ENCODE data around the gene NKG7.
A peak's percentile ranks its signal among the peaks of the same experiment; 100 is the strongest.

NKG7 gene

GRCh38 chr19:51324167-51324481 lies 48.3 kb downstream of the NKG7 start:
- H3K4me2 ChIP-seq (ENCODE audit: insufficient read depth, low read length): no peak overlapping the region
- H3K27ac ChIP-seq (ENCODE audit: low read length): no peak overlapping the region
- no peaks in the 10 kb centered on the region for H3K4me1 ChIP-seq (ENCODE audit: insufficient read depth, low read length)
- H4K20me1 ChIP-seq (ENCODE audit: insufficient read depth, low read length): peaks cover 3% of the 10 kb centered on the region; the same call in 1 of the 2 replicates
- no peaks in the 10 kb centered on the region for H3K79me2 ChIP-seq (ENCODE audit: insufficient read depth, low read length)
- no peaks in the 10 kb centered on the region for H3K27me3 ChIP-seq (ENCODE audit: insufficient read depth, low read length, poor library complexity)
- ATAC-seq (ENCODE audit: insufficient read depth, low read depth): no peak
- H3K9me3 ChIP-seq (ENCODE audit: insufficient read depth, low read length, severe bottlenecking): no peaks in the 10 kb centered on the region
- H2AFZ ChIP-seq (ENCODE audit: low read depth, low read length): no peak overlapping the region
- TF ChIP-seq CTCF (IDR thresholded peaks at IDR 0.05; ENCODE audit: borderline replicate concordance, extremely low read depth, low read length, poor library complexity, severe bottlenecking) (no peak), EZH2 (IDR thresholded peaks at IDR 0.05; ENCODE audit: borderline replicate concordance, low read depth, low read length, severe bottlenecking) (no peak)
- H3K36me3 ChIP-seq (ENCODE audit: insufficient read depth, low read length): no peaks in the 10 kb centered on the region
- no peak for DNase-seq
- H3K4me3 ChIP-seq (ENCODE audit: low read depth in 1 of 2, low read length in 2 of 2): no peak overlapping the region
- H3K9ac ChIP-seq (ENCODE audit: low read depth, low read length): no peak overlapping the region

- no peaks in the 10 kb centered on the region for H3K36me3 ChIP-seq (ENCODE audit: insufficient read depth, low read length)
- no peak for TF ChIP-seq CTCF (IDR thresholded peaks at IDR 0.05; ENCODE audit: borderline replicate concordance, extremely low read depth, low read length, poor library complexity, severe bottlenecking)
- no peak for TF ChIP-seq EZH2 (IDR thresholded peaks at IDR 0.05; ENCODE audit: borderline replicate concordance, low read depth, low read length, severe bottlenecking)
- ATAC-seq (ENCODE audit: insufficient read depth, low read depth) (peak; percentile 31; the same call in 2 of the 3 replicates), DNase-seq (no peak)
- no peaks in the 10 kb centered on the region for H3K9me3 ChIP-seq (ENCODE audit: insufficient read depth, low read length, severe bottlenecking)
- peaks cover 3% of the 10 kb centered on the region; the same call in 1 of the 2 replicates for H4K20me1 ChIP-seq (ENCODE audit: insufficient read depth, low read length)
- no peak overlapping the region for H3K4me3 ChIP-seq (ENCODE audit: low read depth in 1 of 2, low read length in 2 of 2)
- no peaks in the 10 kb centered on the region for H3K27me3 ChIP-seq (ENCODE audit: insufficient read depth, low read length, poor library complexity)
- H3K79me2 ChIP-seq (ENCODE audit: insufficient read depth, low read length): no peaks in the 10 kb centered on the region
- H3K4me2 ChIP-seq (ENCODE audit: insufficient read depth, low read length): no peak overlapping the region
- no peaks in the 10 kb centered on the region for H3K4me1 ChIP-seq (ENCODE audit: insufficient read depth, low read length)
- H3K27ac ChIP-seq (ENCODE audit: low read length): no peak overlapping the region
- no peak overlapping the region for H2AFZ ChIP-seq (ENCODE audit: low read depth, low read length)
- H3K9ac ChIP-seq (ENCODE audit: low read depth, low read length): no peak overlapping the region
Observed at GRCh38 chr19:51323481-51324166, 48.8 kb downstream of the NKG7 start.

GRCh38 chr19:51321799-51322198 lies 50.7 kb downstream of the NKG7 start:
- no peak for TF ChIP-seq EZH2 (IDR thresholded peaks at IDR 0.05; ENCODE audit: borderline replicate concordance, low read depth, low read length, severe bottlenecking)
- no peak for TF ChIP-seq CTCF (IDR thresholded peaks at IDR 0.05; ENCODE audit: borderline replicate concordance, extremely low read depth, low read length, poor library complexity, severe bottlenecking)
- H3K27ac ChIP-seq (ENCODE audit: low read length): no peak overlapping the region
- no peak overlapping the region for H2AFZ ChIP-seq (ENCODE audit: low read depth, low read length)
- H3K36me3 ChIP-seq (ENCODE audit: insufficient read depth, low read length): no peaks in the 10 kb centered on the region
- H3K4me1 ChIP-seq (ENCODE audit: insufficient read depth, low read length): no peaks in the 10 kb centered on the region
- no peak overlapping the region for H3K4me3 ChIP-seq (ENCODE audit: low read depth in 1 of 2, low read length in 2 of 2)
- no peak for ATAC-seq (ENCODE audit: insufficient read depth, low read depth)
- no peak overlapping the region for H3K9ac ChIP-seq (ENCODE audit: low read depth, low read length)
- peaks cover 3% of the 10 kb centered on the region; the same call in 1 of the 2 replicates for H4K20me1 ChIP-seq (ENCODE audit: insufficient read depth, low read length)
- no peaks in the 10 kb centered on the region for H3K27me3 ChIP-seq (ENCODE audit: insufficient read depth, low read length, poor library complexity)
- no peaks in the 10 kb centered on the region for H3K79me2 ChIP-seq (ENCODE audit: insufficient read depth, low read length)
- H3K9me3 ChIP-seq (ENCODE audit: insufficient read depth, low read length, severe bottlenecking): no peaks in the 10 kb centered on the region
- H3K4me2 ChIP-seq (ENCODE audit: insufficient read depth, low read length): no peak overlapping the region
- DNase-seq: no peak

Data from DND-41 (cell line).